ENCODE measurements around the gene HACE1. TPM values are rescaled to one million over a fixed set of nuclear protein-coding genes. Genes with fewer than 3 reads are reported as not detected.
"Not testable (repeated sequence)": the region's sequence is repeated elsewhere in the genome, so short reads cannot be mapped to it uniquely, and the experiment has no call there.

HACE1 gene, protein sequence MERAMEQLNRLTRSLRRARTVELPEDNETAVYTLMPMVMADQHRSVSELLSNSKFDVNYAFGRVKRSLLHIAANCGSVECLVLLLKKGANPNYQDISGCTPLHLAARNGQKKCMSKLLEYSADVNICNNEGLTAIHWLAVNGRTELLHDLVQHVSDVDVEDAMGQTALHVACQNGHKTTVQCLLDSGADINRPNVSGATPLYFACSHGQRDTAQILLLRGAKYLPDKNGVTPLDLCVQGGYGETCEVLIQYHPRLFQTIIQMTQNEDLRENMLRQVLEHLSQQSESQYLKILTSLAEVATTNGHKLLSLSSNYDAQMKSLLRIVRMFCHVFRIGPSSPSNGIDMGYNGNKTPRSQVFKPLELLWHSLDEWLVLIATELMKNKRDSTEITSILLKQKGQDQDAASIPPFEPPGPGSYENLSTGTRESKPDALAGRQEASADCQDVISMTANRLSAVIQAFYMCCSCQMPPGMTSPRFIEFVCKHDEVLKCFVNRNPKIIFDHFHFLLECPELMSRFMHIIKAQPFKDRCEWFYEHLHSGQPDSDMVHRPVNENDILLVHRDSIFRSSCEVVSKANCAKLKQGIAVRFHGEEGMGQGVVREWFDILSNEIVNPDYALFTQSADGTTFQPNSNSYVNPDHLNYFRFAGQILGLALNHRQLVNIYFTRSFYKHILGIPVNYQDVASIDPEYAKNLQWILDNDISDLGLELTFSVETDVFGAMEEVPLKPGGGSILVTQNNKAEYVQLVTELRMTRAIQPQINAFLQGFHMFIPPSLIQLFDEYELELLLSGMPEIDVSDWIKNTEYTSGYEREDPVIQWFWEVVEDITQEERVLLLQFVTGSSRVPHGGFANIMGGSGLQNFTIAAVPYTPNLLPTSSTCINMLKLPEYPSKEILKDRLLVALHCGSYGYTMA
- total RNA-seq: 13.1 and 14.5 TPM in 2 replicates

DNA sequence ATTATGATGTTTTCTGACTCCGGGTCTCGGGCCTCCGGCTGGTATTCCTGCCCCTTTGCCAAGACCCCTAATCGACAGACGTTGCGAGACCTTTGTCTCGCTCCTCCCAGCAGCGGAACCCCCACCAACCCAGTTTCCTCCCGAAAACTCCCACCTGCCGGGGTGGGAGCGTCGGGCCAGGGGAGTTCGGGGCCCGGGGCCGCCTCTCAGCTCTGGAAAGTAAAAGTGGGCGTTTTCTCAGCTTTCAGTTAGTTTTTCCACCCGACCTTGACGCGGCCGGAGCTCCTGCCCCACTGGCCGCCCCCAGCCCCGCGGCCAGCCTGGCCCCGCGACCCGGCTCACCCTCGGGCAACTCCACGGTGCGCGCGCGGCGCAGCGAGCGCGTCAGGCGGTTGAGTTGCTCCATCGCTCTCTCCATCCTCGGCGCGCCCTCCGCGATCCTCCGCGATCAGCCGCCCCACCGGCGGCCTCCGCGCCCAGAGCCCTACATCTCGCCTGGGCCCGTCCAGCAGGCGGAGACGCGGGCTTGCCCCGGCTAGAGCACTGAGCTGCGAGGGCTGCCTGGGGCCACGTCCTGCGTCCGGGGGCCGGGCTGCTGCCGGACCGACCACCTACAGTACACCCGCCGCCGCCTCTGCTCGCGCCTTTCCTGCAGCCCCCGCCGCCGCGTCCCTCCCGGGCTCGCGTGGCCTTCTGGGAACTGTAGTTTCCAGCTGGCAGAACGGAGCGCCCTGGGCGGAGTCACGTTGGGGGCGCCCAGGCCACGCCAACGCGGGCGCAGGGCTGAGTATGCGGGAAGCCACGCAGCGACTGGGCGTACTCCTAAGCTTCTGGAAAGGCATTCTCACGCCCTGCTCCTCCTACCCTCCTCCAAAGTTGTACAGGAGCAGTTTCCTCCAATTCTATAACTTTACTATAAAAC is at the start of gene HACE1:
Gene HACE1 (minus strand): TSS at position 695 of the 922 bp plus-strand sequence. CDS start 277 bp downstream, at position 418.
- intact Hi-C loops (cut with micrococcal nuclease): loop anchor here (1.0 to 5.0 kb wide), 8 partner anchors 70 to 1770 kb away; partner anchors contain the start of genes ATG5, PREP, QRSL1 and RTN4IP1

DNA sequence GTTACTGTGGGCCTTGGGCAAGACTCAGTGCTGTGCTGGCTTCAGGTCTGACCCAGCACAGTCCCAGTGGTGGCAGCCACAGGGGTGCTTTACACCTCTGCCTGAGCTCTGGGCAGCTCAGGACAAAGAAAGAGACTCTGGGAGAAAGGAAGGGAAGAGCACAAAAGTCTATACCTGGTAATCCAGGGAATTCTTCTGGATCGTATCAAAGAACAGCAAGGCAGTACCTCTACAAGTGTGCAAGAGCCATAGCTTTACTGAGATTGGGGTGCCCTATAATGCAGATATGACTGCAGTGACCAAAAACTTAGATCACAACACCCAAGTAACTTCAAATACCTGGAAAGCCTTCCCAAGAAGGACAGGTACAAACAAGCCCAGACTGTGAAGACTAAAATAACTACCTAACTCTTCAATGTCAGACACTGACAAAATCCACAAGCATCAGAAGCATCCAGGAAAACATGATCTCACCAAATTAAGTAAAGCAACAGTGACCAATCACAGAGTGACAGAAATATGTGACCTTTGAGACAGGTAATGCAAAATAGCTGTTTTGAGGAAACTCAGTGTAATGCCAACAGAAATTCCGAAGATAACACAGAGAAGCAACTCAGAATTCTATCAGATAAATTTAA is 49.3 kb upstream of the HACE1 start:
- intact Hi-C loops (cut with micrococcal nuclease): no loop called here

DNA sequence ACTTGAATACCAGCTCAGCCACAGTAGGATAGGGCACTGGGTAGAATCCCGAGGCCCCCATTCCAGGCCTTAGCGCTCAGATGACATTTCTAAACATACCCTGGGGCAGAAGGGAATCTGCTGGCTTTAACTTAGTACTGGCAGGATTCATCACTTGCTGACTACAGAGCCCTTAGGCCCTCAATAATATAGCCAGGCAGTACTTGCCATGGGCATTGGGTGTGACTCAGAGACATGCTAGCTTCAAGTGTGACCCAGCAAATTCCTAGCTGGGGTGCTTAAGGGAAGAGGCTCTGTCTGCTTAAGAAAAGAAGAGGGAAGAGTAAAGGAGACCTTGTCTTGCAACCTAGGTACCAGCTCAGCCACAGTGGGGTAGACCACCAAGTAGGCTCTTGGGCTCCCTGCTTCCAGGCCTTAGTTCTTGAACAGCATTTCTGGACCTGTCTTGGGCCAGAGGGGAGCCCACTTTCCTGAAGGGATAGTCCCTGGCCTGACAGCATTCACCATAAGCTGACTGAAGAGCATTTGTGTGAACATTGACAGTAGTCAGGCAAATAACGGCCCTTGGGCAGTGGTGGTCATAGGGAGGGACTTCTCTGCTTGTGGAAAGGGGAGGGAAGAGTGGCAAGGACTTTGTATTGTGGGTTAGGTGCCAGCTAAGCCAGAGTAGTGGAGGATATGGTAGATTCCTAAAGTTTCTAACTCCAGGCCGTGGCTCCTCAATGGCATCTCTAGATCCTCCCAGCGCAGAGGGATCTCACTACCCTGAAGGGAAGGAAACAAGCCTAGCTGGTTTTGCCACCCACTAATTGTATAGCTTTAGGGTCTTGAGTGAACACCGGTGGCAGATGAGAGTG is 48.5 kb upstream of the HACE1 start:
- intact Hi-C loops (cut with micrococcal nuclease): no loop called here

DNA sequence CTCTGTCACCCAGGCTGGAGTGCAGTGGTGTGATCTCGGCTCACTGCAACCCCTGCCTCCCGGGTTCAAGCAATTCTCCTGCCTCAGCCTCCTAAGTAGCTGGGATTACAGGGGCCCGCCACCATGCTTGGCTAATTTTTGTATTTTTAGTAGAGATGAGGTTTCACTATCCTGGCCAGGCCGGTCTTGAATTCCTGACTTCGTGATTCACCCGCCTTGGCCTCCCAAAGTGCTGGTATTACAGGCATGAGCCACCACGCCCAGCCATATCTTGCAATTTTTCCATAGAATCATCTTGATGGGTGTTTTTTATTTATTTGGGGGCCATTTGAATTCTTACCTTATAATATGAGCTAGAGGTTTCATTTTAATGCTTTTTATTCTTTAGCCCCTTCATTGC is 39.2 kb upstream of the HACE1 start:
- intact Hi-C loops (cut with micrococcal nuclease): not testable (repeated sequence)

DNA sequence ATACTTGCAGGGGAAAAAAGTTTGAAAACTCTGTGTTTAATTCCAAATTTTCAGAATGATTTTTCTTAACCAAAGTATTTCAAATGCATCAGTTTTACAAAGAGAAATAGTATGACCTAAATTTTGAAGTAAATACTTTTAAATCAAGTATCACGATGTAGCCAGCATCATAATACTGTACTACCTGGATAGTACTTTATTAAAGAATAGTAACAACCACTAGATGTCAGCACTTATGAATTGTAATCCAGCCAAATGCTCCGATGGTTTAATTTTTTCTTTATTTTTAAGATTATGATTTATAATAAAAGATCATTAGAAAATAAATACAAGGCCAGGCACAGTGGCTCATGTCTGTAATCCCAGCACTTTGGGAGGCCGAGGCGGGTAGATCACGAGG is 37.2 kb upstream of the HACE1 start:
- intact Hi-C loops (cut with micrococcal nuclease): no loop called here

DNA sequence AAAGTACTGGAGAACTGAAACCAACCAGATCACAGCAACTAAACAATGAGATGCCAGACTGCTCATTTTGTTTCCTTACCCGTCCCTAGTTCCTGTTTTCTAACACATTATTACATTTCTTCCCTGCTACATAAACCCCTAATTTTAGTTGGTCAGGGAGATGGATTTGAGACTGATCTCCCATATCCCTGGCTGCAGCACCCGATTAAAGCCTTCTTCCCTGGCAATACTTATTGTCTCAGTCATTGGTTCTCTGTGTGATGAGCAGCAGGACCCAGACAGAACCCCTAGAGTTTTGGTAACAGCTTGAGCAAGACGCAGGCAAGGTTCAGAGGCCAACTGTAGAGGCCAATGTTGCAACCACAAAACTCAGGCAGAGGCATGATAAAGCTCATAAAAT is 28.3 kb upstream of the HACE1 start:
- intact Hi-C loops (cut with micrococcal nuclease): no loop called here

DNA sequence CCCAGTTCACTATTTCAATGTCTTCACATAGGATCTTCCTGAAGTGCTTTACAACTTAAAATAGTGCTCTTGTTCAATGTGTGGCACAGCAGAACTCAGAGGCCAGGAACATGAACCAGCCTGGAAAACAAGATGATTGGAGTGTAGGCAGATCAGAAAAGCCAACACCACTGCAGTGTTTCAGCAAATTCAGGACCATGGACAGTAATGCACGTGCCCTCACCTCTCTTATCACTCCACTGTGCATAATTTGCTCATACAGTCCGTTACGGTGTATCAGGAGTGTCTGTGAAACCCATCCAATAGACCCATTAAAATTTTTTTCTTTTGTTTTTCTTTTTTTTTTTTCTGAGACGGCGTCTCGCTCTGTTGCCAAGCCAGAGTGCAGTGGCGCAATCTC is 27.6 kb upstream of the HACE1 start:
- intact Hi-C loops (cut with micrococcal nuclease): no loop called here

DNA sequence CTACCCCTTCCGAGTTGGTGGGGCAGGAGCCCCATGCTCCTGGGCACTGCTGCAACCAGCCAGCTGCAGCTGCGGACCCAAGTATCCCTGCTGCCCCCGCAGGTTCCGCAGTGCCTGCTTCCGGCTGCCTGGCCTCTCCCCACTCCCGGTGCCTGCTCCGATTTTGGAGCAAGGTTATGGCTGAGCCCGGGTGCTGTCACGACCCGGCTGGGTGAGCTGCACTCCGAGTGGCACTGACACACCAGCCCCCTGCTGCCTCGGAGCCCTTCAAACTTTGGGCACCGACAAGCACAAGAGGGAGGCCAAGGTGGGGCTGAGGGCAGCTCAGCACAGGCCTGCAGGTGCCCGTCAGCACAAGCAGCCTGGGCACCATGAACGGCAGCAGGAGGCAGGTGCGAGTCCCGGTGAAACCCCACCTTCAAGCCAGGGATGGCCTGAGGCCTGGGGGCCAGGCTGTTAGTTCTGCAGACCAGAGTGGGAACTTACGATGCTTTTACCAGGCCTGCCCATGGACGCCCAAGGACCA is 25.9 kb upstream of the HACE1 start:
- intact Hi-C loops (cut with micrococcal nuclease): no loop called here

DNA sequence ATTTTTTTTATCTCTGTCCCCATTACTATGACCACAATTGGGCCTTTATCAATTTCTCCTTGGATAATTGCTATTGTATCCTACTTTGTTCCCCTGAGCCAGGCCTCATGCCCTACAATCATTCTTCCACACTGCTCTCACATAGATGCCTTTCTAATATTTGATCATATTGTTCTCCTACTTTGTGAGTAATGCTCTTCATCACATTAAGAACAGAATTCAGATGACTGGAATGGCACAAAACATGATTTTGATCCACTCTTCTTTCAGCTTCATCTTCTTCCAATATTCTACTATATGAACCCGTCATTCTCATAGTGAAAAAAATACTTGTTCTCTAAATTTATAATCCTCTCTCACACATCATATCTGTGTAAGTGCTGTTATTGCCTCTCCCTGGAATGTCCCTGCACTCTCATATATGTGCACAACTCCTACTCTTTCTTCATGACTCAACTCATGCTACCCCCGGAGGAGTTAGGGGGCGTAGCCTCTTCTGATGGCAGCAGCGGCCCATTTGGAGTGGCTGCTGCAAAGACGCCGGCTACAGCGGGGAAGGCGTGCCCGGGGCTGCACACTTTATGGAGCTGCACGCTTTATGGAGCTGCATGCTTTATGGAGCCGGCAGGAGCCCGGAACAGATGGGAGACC is 25.3 kb upstream of the HACE1 start:
- intact Hi-C loops (cut with micrococcal nuclease): no loop called here

DNA sequence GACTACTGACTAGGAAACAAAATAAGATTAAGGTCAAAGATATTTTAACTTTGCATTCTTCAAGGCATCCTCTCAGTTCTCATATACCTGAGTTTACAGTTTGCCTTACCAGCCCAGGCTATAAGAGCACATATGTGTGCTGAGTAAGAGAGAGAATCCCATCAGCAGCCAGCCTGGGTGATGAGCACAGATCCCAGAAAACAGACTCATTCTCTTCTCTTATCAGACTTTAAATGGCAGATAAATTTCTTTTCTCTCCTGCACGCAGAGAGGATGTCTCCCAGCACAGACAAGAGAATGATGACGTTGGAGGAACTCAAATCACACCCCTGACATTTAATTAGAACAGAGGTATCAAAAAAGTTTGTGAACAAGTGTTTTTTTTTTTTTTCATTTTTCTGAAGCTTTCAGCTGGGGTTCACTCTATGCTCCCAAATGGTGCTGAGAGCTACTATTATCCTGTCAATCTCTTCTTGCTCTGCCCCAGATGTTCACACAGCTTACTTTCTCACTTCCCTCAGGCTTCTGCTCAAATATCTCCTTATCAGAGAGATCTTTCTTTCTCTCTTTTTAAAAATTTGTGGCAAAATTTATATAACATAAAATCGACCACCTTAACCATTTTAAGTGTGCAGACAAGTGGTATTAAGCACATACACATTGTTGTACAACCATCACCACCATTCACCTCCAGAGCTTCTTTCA is 22.4 kb upstream of the HACE1 start:
- intact Hi-C loops (cut with micrococcal nuclease): no loop called here

DNA sequence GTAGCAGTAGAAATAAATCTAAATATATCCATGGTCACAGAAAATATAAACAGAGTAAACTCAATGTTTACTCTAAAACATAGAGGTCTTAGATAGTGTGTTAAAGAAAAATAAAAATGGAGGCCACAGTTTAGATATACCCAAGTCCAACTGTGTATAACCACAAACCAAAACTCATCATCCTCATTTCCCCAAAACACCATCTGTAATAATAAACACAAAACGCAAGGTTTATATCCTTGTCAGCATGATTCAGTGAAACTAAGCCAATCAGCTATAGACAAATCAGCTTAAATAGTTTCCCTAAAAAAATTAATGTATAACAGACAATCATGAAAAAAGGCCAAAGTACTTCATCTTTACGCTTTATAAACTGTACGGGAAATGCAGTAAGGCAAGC is 2.7 kb upstream of the HACE1 start:
- intact Hi-C loops (cut with micrococcal nuclease): no loop called here

DNA sequence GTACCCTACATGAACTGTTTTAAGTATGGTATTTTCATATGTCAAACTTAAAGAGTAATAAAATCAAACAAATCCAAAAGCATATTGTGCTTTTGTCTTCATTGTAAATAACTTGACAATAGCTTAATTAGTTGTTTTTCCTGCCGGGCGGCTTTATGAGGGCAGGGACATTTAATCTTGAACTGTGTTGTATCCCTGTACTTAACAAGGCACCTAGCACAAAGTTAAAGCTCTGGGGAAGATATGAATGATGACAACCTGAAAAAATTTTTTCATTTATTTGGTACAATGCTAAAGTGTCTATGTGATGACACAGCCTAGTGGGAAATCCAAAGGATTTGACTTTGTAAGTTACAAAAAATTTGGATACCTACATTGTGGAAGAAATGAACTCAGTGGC is 502 bp upstream of the HACE1 start:
- intact Hi-C loops (cut with micrococcal nuclease): no loop called here

DNA sequence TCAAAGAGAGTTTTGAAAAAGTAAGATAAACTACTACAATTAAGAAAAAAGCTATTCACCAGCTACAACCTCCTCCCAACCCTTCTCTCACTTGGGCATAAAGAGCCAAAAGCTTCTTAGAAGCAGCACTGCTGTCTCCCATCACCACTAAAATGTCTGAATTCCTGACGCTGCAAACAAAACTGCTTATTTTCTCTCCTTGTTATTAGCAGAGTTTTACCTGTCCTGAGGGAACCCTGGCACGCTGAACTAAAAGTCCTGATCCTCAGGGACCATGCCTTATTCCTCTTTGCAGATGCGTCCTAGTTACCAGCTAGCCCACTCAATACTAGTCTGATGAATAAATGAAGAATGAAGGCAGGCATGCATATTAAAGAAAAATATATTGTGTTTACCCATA is 1.1 kb downstream of the HACE1 start:
- intact Hi-C loops (cut with micrococcal nuclease): loop anchor here (1.0 to 5.0 kb wide), 8 partner anchors 69 to 1771 kb away; partner anchors contain the start of genes ATG5, PREP, QRSL1 and RTN4IP1

DNA sequence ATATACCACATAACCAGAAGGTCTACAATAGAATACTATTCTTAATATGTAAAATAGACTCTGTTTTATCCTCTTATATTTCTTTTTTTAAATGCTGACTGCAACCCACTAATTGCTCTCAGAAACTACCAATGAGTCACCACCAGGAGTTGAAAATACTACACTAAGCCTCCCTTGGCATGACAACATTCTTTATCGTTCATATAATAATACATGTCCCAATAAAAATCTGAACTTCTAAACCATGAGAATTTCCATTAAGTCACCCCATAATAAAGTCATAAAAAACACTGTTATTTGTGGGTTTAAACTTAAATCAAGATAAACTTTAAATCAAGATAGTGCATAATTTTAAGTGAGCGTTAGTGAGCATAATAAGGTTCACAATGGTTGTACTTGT is 4.2 kb downstream of the HACE1 start:
- intact Hi-C loops (cut with micrococcal nuclease): loop anchor here (5.0 kb wide), 2 partner anchors 222 to 1137 kb away; no protein-coding TSS in a partner anchor

DNA sequence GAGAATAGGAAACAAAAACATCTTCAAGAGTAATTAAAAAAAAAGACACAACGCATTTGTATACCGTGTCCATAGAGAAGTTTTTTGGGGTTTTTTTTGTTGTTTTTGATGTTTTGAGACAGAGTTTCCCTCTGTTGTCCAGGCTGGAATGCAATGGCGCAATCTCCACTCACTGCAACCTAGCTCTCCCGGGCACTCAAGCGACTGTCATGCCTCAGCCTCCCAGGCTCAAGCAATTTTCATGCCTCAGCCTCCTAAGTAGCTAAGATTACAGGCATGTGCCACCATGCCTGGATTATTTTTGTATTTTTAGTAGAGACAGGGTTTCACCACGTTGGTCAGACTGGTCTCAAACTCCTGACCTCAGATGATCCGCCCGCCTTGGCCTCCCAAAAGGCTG is 12.0 kb downstream of the HACE1 start:
- intact Hi-C loops (cut with micrococcal nuclease): not testable (repeated sequence)

DNA sequence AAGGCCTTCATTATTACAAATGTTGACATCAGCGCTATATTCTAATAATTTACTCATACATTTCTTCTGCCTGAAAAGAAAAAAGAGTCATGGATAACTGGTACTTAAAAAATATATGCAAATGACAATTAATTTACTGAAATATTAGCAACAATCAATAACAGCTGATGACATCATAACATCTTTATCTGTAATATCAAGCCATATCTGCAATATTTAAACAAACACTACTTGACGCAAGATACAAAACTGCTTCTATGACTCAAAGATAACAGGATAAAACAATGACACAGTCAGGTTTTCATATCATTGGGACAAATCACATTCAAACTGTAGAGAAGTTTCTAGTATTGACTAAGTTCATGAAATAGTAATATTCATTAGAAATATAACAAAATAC is 16.5 kb downstream of the HACE1 start:
- intact Hi-C loops (cut with micrococcal nuclease): no loop called here

DNA sequence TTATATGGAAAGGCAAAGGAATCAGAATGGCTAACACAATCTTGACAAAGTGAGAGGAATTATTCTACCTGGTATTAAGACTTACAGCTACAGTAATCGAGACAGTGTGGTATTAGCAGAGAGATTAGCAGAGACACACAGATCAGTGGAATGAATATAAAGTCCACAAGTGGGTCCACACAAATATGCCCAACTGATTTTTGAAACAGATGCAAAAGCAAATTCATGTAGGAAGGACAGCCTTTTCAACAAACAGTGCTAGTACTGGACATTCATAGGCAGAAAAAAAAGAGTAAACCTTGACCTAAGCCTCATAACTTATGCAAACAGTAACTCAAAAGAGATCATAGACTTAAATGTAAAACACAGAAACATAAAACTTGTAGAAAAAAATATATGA is 22.6 kb downstream of the HACE1 start:
- intact Hi-C loops (cut with micrococcal nuclease): no loop called here

DNA sequence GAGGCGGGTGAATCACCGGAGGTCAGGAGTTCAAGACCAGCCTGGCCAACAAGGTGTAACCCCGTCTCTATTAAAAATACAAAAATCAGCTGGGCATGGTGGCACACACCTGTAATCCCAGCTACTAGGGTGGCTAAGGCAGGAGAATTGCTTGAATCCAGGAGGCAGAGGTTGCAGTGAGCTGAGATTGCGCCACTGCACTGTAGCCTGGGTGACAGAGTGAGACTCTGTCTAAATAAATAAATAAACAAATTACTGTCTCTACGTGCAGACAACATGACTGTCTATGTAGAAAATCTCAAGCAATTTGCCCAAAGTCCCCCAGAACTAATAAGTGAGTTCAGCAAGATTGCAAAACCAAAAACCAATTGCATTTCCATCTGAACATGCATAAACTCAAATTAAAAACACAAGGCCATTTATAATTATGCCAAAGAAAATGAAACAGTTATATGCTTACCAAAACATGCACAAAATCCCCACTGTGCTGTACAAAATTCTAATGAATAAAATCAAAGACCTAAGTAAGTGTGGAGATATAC is 23.2 kb downstream of the HACE1 start:
- intact Hi-C loops (cut with micrococcal nuclease): not testable (repeated sequence)
